Mesodermal cell (in vitro differentiated cells): ENCODE data around the gene GPR183.

Experiments
- H3K27ac ChIP-seq: 2 replicates; pipeline ENCODE4 v1.7.0; 2013; ENCODE audit warnings: mild to moderate bottlenecking, low read depth, low read length, moderate library complexity; ENCODE audit not compliant: severe bottlenecking
- H3K36me3 ChIP-seq: 2 replicates; pipeline ENCODE4 v1.7.1; 2013; ENCODE audit warnings: mild to moderate bottlenecking, low read length, moderate library complexity; ENCODE audit not compliant: control insufficient read depth, insufficient read depth
- H3K4me1 ChIP-seq: one replicate; pipeline ENCODE4 v1.7.1; 2013; ENCODE audit warnings: mild to moderate bottlenecking, low read length; ENCODE audit not compliant: insufficient read depth, control insufficient read depth, poor library complexity, severe bottlenecking
- H3K4me3 ChIP-seq: 2 replicates; pipeline ENCODE4 v1.7.0; 2013; ENCODE audit warnings: low read length, control low read depth, mild to moderate bottlenecking; ENCODE audit not compliant: insufficient read depth, poor library complexity, severe bottlenecking; ENCODE audit errors: extremely low read depth
- H3K9me3 ChIP-seq: 2 replicates; pipeline ENCODE4 v1.7.1; 2013; ENCODE audit warnings: mild to moderate bottlenecking, low read length, moderate library complexity; ENCODE audit not compliant: control insufficient read depth
- WGBS, 2 experiments: methylation state at CpG; one replicate each; pipeline ENCODE4 v1.1.5; 2013; ENCODE audit warnings: missing lambda C conversion rate in 2 of 2; ENCODE audit not compliant: insufficient coverage in 2 of 2; 5-methylcytosine and 5-hydroxymethylcytosine counted together

GPR183 gene

DNA sequence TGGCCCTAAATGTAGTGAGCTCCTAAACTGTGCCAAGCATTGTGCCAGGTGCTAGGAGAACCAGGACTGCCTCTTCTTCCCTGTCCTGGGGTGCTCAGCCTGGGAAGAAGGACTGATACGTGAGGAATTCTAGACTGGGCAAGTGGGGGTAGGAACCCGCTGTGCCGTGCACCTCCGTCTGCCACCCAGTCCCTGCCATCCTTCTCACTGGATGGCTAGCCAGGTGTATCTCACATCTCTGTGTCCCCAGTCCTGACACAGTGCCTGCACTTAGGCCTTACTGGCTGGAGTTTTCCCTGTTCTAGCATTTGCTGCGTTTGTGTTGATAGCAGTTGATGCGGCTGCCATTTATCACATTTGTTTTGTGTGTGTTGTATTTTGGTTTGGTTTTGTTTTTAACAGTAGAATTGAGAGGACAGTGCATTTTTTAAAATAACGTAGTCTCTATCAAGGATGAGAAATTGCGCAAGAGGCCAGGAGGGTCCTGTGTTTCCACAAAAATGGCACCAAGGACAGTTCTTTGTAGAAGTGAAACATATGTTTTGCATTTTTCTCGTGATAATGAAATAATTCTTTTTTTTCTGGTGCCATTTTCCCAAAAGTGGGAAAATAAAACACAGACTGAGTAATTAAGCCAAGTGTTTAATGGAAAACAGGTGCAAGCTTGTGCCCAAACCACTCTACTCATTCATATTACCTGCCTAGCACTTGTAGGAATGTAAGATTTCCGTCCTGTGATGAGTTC, 4.7 kb upstream of the GPR183 start:
- WGBS, 2 experiments, result 95% methylated on average over 7 to 9 of the region's 10 CpGs
- no peaks in the 10 kb centered on the region for H3K9me3 ChIP-seq
- peaks cover 16% of the 10 kb centered on the region for H3K36me3 ChIP-seq
- peaks cover 18% of the 10 kb centered on the region for H3K4me1 ChIP-seq
- H3K4me3 ChIP-seq, result no peak overlapping the region
- no peak overlapping the region for H3K27ac ChIP-seq

DNA sequence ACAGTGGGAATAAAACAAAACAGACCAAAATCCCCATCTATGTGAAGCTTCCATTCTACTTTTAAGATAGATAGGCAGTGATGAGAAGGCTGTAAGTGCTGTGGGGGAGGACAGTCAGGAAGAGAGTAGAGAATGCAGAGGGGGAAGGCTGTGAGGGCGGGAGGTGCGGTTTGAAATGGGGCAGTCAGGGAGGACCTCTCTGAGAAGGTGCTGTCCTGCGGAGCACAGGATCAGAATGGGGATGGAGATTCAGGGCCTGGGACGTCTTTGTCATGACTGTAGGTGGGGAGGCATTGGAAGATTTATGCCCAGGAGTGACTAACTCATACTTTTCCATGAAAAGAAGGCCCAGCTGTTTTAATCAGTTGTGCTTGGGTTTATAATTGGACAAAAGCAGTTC, 3.9 kb upstream of the GPR183 start:
- Histone ChIP-seq H3K27ac (no peak overlapping the region), H3K4me3 (no peak overlapping the region), H3K9me3 (no peaks in the 10 kb centered on the region), H3K36me3 (peaks cover 13% of the 10 kb centered on the region), H3K4me1 (peaks cover 18% of the 10 kb centered on the region)
- 73% methylated on average over 4 of the region's 4 CpGs; no CpG with 5 or more reads in 1 of the 2 experiments for WGBS, 2 experiments

- no peak overlapping the region for H3K27ac ChIP-seq
- no peak overlapping the region for H3K4me3 ChIP-seq
- H3K9me3 ChIP-seq, result no peaks in the 10 kb centered on the region
These were observed 3.3 kb upstream of the GPR183 start for GRCh38 chr13:99310382-99311031.

DNA sequence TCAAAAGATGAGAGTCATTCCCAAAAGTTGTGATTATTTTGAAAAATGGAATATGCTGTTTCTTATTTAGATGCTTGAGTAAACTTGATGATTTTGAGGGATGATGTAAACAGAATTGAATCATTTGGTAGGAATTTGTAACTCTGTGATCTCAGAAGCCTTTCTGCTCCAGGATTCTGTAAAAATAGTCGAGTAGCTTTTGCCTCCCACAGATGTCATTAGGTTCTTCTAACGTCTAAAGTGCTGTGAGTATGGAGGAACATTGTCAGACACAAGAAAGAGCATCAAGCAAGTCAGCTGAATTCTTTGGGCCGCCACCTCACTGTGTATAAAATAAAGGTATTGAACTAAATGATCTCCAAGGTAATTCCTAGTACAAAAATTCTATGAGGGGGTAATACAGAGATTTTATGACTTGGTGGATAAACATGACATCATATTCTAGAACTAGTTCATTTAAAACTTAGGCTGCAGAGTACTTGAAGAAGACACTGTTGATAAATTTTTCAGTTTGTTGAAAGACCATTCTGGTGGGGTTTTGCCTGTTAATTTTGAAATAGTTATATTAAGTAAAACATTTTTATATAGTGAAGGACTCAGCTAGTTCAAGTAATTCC, 1.4 kb upstream of the GPR183 start:
- H3K9me3 ChIP-seq, result no peaks in the 10 kb centered on the region
- no peak overlapping the region for H3K4me3 ChIP-seq
- H3K4me1 ChIP-seq, result peaks cover 18% of the 10 kb centered on the region
- H3K36me3 ChIP-seq, result no peaks in the 10 kb centered on the region
- H3K27ac ChIP-seq, result peak overlapping the region; percentile 85
- WGBS, 2 experiments, result 92 to 93% methylated on average over 2 of the region's 3 CpGs

More at GRCh38 chr13:99310382-99311031, 3.3 kb upstream of the GPR183 start:
- 40% methylated on average over 1 of the region's 4 CpGs; no CpG with 5 or more reads in 1 of the 2 experiments for WGBS, 2 experiments
- Histone ChIP-seq H3K4me1 (peaks cover 18% of the 10 kb centered on the region), H3K36me3 (peaks cover 9% of the 10 kb centered on the region)

- peaks cover 18% of the 10 kb centered on the region for H3K4me1 ChIP-seq
- peak overlapping the region; percentile 85 for H3K27ac ChIP-seq
- no peaks in the 10 kb centered on the region for H3K9me3 ChIP-seq
- no peak overlapping the region for H3K4me3 ChIP-seq
- no peaks in the 10 kb centered on the region for H3K36me3 ChIP-seq
- 44 to 47% methylated on average over 3 to 4 of the region's 6 CpGs for WGBS, 2 experiments
These were observed 595 bp upstream of the GPR183 start for GRCh38 chr13:99307648-99308339.

GRCh38 chr13:99305566-99305965, 1.6 kb downstream of the GPR183 start:
- no peaks in the 10 kb centered on the region for H3K36me3 ChIP-seq
- 91 to 99% methylated on average over 6 to 7 of the region's 8 CpGs for WGBS, 2 experiments
- H3K27ac ChIP-seq, result no peak overlapping the region
- peaks cover 15% of the 10 kb centered on the region for H3K4me1 ChIP-seq
- no peaks in the 10 kb centered on the region for H3K9me3 ChIP-seq
- no peak overlapping the region for H3K4me3 ChIP-seq

DNA sequence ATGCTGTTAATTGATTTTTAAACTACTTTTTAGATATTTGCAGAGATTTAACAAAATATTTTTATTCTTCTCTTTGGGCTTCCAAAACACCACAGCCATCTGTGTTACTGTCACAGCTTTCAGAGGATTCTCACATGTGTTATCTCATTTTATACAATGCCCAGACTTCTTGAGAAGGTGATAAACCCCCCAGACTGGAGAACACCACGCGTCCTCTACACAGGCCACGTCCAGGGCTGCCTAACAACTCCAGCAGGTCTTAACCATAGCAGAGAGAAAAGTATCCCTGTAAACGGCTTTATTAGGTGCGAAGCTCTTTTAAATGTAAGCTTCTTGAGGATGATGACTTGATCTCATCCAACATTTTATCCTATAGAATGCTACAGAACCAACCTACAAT, 2.0 kb downstream of the GPR183 start:
- WGBS, 2 experiments, result 100% methylated on average over 1 of the region's 5 CpGs
- no peaks in the 10 kb centered on the region for H3K36me3 ChIP-seq
- H3K9me3 ChIP-seq, result no peaks in the 10 kb centered on the region
- H3K4me1 ChIP-seq, result peaks cover 15% of the 10 kb centered on the region
- H3K27ac ChIP-seq, result no peak overlapping the region
- H3K4me3 ChIP-seq, result no peak overlapping the region

GRCh38 chr13:99304541-99304940, 2.7 kb downstream of the GPR183 start:
- no peak overlapping the region for H3K27ac ChIP-seq
- no peaks in the 10 kb centered on the region for H3K36me3 ChIP-seq
- H3K9me3 ChIP-seq, result no peaks in the 10 kb centered on the region
- 83 to 100% methylated on average over 1 of the region's 4 CpGs for WGBS, 2 experiments
- no peak overlapping the region for H3K4me3 ChIP-seq
- peaks cover 15% of the 10 kb centered on the region for H3K4me1 ChIP-seq

- 95% methylated on average over 8 to 13 of the region's 14 CpGs for WGBS, 2 experiments
- H3K27ac ChIP-seq, result no peak overlapping the region
- no peaks in the 10 kb centered on the region for H3K36me3 ChIP-seq
- peaks cover 15% of the 10 kb centered on the region for H3K4me1 ChIP-seq
- H3K9me3 ChIP-seq, result no peaks in the 10 kb centered on the region
- no peak overlapping the region for H3K4me3 ChIP-seq
These were observed 3.2 kb downstream of the GPR183 start for GRCh38 chr13:99303863-99304521.
